HepG2 (cell line): ENCODE data around the gene MN1.

Source experiments
- ATM ChIP-seq: fragments of 450-650 bp; IDR thresholded peaks from 2 replicates; pipeline ENCODE4 v1.7.1; 2017; ENCODE audit warnings: mild to moderate bottlenecking, borderline replicate concordance
- SCMH1 ChIP-seq: sonication (generic); formaldehyde crosslinking; IDR thresholded peaks from 2 replicates; pipeline ENCODE4 v1.9.0; 2021; ENCODE audit warnings: missing genetic modification reagents, mild to moderate bottlenecking, borderline replicate concordance

- TF ChIP-seq ATM: no peak
- no peak for TF ChIP-seq SCMH1 (CRISPR knock-in tag)
These were observed 2.3 kb downstream of the MN1 start for GRCh38 chr22:27799015-27799826.
